Muscle layer of duodenum (tissue), 2 donors: ENCODE results near the gene FAU.
"Not testable (repeated sequence)": the region's sequence is repeated elsewhere in the genome, so short reads cannot be mapped to it uniquely, and the experiment has no call there.

Experiments
- H3K27ac ChIP-seq: one replicate; pipeline ENCODE4 v1.7.0; 2013; ENCODE audit warnings: mild to moderate bottlenecking, low read length
- H3K27me3 ChIP-seq: one replicate; pipeline ENCODE4 v1.7.0; 2013; ENCODE audit warnings: low read depth, mild to moderate bottlenecking, control low read depth, low read length
- H3K36me3 ChIP-seq, 2 donors: one replicate each; pipeline ENCODE4 v1.7.0; 2013; ENCODE audit warnings: low read length in 2 of 2, control low read depth in 1 of 2, mild to moderate bottlenecking in 1 of 2; ENCODE audit not compliant: insufficient read depth in 2 of 2, control insufficient read depth in 1 of 2
- H3K4me1 ChIP-seq, 2 donors: one replicate each; pipeline ENCODE4 v1.7.0; 2013; ENCODE audit warnings: low read length in 2 of 2, mild to moderate bottlenecking in 2 of 2, control low read depth in 1 of 2, moderate library complexity in 1 of 2; ENCODE audit not compliant: insufficient read depth in 2 of 2, control insufficient read depth in 1 of 2
- H3K4me3 ChIP-seq, 2 donors: one replicate each; pipeline ENCODE4 v1.7.0; 2013; ENCODE audit warnings: low read length in 2 of 2, low read depth in 1 of 2, mild to moderate bottlenecking in 1 of 2
- H3K9me3 ChIP-seq, 2 donors: one replicate each; pipeline ENCODE4 v1.7.0; 2013; ENCODE audit warnings: low read length in 2 of 2, control low read depth in 1 of 2, mild to moderate bottlenecking in 1 of 2; ENCODE audit not compliant: control insufficient read depth in 1 of 2
- donor health status: healthy.

Gene FAU

GRCh38 chr11:65128182-65129145, 6.5 kb upstream of the FAU start:
- no peak overlapping the region for H3K27ac ChIP-seq
- peaks cover 10 to 23% of the 10 kb centered on the region in 2 donors for H3K4me1 ChIP-seq
- H3K4me3 ChIP-seq, result no peak overlapping the region
- H3K27me3 ChIP-seq, result no peaks in the 10 kb centered on the region
- no peaks in the 10 kb centered on the region for H3K9me3 ChIP-seq
- H3K36me3 ChIP-seq, result peaks cover 59 to 82% of the 10 kb centered on the region in 2 donors

GRCh38 chr11:65127473-65128181, 5.7 kb upstream of the FAU start:
- no peak overlapping the region for H3K4me3 ChIP-seq
- no peaks in the 10 kb centered on the region for H3K27me3 ChIP-seq
- H3K9me3 ChIP-seq, result no peaks in the 10 kb centered on the region
- peaks cover 56 to 82% of the 10 kb centered on the region in 2 donors for H3K36me3 ChIP-seq
- H3K4me1 ChIP-seq, result peaks cover 7 to 22% of the 10 kb centered on the region in 2 donors
- H3K27ac ChIP-seq, result no peak overlapping the region

GRCh38 chr11:65126624-65127274, 4.8 kb upstream of the FAU start:
- H3K4me1 ChIP-seq, result peaks cover 4 to 15% of the 10 kb centered on the region in 2 donors
- H3K9me3 ChIP-seq, result no peaks in the 10 kb centered on the region

GRCh38 chr11:65125197-65126056, 3.5 kb upstream of the FAU start:
- Histone ChIP-seq H3K36me3 (peaks cover 45 to 65% of the 10 kb centered on the region in 2 donors), H3K4me1 (peaks cover 10 to 26% of the 10 kb centered on the region in 2 donors), H3K27me3 (no peaks in the 10 kb centered on the region)

More at GRCh38 chr11:65126624-65127274, 4.8 kb upstream of the FAU start:
- H3K36me3 ChIP-seq, result peaks cover 52 to 73% of the 10 kb centered on the region in 2 donors
- no peak overlapping the region for H3K27ac ChIP-seq
- H3K27me3 ChIP-seq, result no peaks in the 10 kb centered on the region
- no peak overlapping the region for H3K4me3 ChIP-seq

GRCh38 chr11:65124480-65125196, 2.7 kb upstream of the FAU start:
- Histone ChIP-seq H3K4me1 (peaks cover 10 to 27% of the 10 kb centered on the region in 2 donors), H3K36me3 (peaks cover 53 to 65% of the 10 kb centered on the region in 2 donors), H3K9me3 (no peaks in the 10 kb centered on the region), H3K27me3 (no peaks in the 10 kb centered on the region), H3K4me3 (no peak overlapping the region), H3K27ac (no peak overlapping the region)

More at GRCh38 chr11:65125197-65126056, 3.5 kb upstream of the FAU start:
- Histone ChIP-seq H3K9me3 (no peaks in the 10 kb centered on the region), H3K4me3 (no peak overlapping the region), H3K27ac (no peak overlapping the region)

GRCh38 chr11:65121447-65121864, 478 bp downstream of the FAU start:
- Histone ChIP-seq H3K36me3 (peaks cover 35 to 40% of the 10 kb centered on the region in 2 donors), H3K27ac (peak overlapping the region; percentile 98), H3K4me3 (peak overlapping the region; percentile 91 to 98), H3K4me1 (peaks cover 10 to 34% of the 10 kb centered on the region in 2 donors), H3K27me3 (no peaks in the 10 kb centered on the region), H3K9me3 (no peaks in the 10 kb centered on the region)

GRCh38 chr11:65120831-65121230, 1.1 kb downstream of the FAU start:
- peak overlapping the region; percentile 98 for H3K27ac ChIP-seq
- no peaks in the 10 kb centered on the region for H3K27me3 ChIP-seq
- H3K9me3 ChIP-seq, result no peaks in the 10 kb centered on the region
- H3K36me3 ChIP-seq, result peaks cover 33 to 34% of the 10 kb centered on the region in 2 donors
- H3K4me1 ChIP-seq, result peaks cover 14 to 41% of the 10 kb centered on the region in 2 donors
- H3K4me3 ChIP-seq, result peak overlapping the region; percentile 91 to 98

- no peak overlapping the region for H3K4me3 ChIP-seq
- H3K36me3 ChIP-seq, result peaks cover 22 to 24% of the 10 kb centered on the region in 2 donors
- H3K9me3 ChIP-seq, result no peaks in the 10 kb centered on the region
- no peak overlapping the region for H3K27ac ChIP-seq
- peaks cover 14 to 43% of the 10 kb centered on the region in 2 donors for H3K4me1 ChIP-seq
- H3K27me3 ChIP-seq, result no peaks in the 10 kb centered on the region
These were observed 2.3 kb downstream of the FAU start for GRCh38 chr11:65119670-65119995.

- H3K27ac ChIP-seq, H3K9me3 ChIP-seq, H3K27me3 ChIP-seq, H3K4me3 ChIP-seq: not testable (repeated sequence)
- H3K4me1 ChIP-seq, result peaks cover 14 to 43% of the 10 kb centered on the region in 2 donors
- H3K36me3 ChIP-seq, result peaks cover 20 to 22% of the 10 kb centered on the region in 2 donors
These were observed 2.9 kb downstream of the FAU start for GRCh38 chr11:65118891-65119669.
